ENCODE results near the gene ABI2.

GRCh38 chr2:203471323-203471722, 143.1 kb downstream of the ABI2 start:
- TF ChIP-seq CTCF (IDR thresholded peaks at IDR 0.05; ENCODE audit: low read length) (no peak), EZH2 (optimal IDR thresholded peaks at IDR 0.05; ENCODE audit: low read depth, low read length) (no peak), EZH2phosphoT487 (IDR thresholded peaks at IDR 0.05; ENCODE audit: low read length) (no peak)

Measured in MM.1S (cell line).